BLaER1 (cell line): ENCODE results near the gene VPS54.

ENCODE experiments used
- H3K27ac ChIP-seq: shearing (Covaris generic); formaldehyde crosslinking; 2 replicates; pipeline ENCODE4 v1.8.1; 2022
- H3K27me3 ChIP-seq: shearing (Covaris generic); formaldehyde crosslinking; 2 replicates; pipeline ENCODE4 v1.8.1; 2022
- H3K36me3 ChIP-seq: shearing (Covaris generic); formaldehyde crosslinking; 2 replicates; pipeline ENCODE4 v1.8.1; 2022
- H3K4me1 ChIP-seq: shearing (Covaris generic); formaldehyde crosslinking; 2 replicates; pipeline ENCODE4 v1.8.1; 2022
- H3K4me2 ChIP-seq: shearing (Covaris generic); formaldehyde crosslinking; 2 replicates; pipeline ENCODE4 v1.8.1; 2022
- H3K4me3 ChIP-seq: shearing (Covaris generic); formaldehyde crosslinking; 2 replicates; pipeline ENCODE4 v1.8.1; 2022
- H3K9ac ChIP-seq: shearing (Covaris generic); formaldehyde crosslinking; 2 replicates; pipeline ENCODE4 v1.8.1; 2022
- H3K9me3 ChIP-seq: shearing (Covaris generic); formaldehyde crosslinking; 2 replicates; pipeline ENCODE4 v1.8.1; 2022
- H4K20me1 ChIP-seq: shearing (Covaris generic); formaldehyde crosslinking; 2 replicates; pipeline ENCODE4 v1.8.1; 2022
- Cebpa-rat ChIP-seq: shearing (Covaris generic); IDR thresholded peaks from 2 replicates; pipeline ENCODE4 v1.8.1; 2022

The VPS54 gene

DNA sequence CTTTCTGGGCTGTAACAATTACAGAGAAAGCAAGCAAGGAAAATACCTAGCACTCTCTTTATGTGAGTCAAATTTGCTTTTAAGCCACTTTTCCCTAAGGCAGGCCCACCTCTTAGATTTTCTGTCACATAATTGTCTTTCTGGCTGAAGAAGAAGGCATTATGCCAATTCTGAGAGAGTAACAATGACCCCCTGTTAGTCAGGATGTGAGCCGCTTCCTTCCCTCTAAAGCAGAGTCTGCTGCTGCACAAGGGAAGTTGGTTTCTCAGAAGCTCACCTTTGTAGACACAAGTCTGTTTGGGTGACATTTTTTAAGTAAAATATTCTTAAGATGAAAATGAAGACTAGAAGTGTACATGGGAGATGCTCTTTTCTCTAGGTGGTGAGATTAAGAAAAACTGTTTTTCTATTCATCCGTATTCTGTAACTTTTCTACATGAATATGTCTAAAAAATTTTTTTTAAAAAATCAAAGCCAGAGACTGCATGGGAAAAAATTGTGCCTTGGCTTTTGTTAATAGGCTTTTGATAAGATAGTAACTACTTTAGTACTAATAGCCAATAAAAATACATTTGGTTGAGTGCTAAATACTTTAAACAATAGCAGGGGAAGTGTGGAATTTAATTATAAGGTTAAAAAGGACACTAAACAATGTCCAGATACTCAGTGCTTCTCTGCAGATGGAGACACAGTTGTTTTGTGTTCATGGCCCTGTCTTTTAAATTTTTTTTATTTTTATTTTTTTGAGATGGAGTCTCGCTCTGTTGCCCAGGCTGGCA lies 33.4 kb upstream of the VPS54 start:
- no peaks in the 10 kb centered on the region for H4K20me1 ChIP-seq
- H3K27ac ChIP-seq = no peak overlapping the region
- H3K4me3 ChIP-seq = no peak overlapping the region
- no peaks in the 10 kb centered on the region for H3K27me3 ChIP-seq
- H3K4me1 ChIP-seq = peaks cover 13% of the 10 kb centered on the region
- no peak for TF ChIP-seq Cebpa-rat
- H3K9ac ChIP-seq = no peak overlapping the region
- no peaks in the 10 kb centered on the region for H3K36me3 ChIP-seq
- H3K9me3 ChIP-seq = no peaks in the 10 kb centered on the region
- no peak overlapping the region for H3K4me2 ChIP-seq

DNA sequence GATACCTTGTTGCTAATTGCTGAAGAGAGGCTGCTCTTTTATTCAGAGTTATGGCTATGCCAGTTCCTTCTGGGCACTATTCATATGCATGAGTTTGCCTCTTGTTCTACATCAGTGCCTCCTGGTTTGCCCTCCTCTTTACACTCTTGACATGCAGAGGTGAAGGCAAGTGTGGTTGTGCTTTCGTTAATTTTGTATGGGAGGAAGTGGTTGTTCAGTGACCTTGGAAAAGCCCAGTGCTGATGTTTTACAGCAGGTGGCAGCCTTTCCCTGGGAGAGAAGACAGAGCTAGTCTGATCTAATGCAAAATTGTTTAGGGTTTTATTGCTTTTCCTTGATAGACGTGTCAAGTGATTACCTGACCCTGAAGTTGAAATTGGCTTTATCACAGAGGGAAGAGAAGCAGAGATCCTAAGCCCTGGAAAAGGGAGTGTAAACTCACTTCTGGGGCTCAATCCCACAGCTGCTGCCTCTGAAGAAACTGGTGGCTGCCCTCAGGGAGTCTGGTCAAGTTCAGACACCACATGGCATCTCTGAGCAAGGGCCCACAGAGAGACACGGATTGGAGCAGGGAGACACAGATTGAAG lies 30.5 kb upstream of the VPS54 start:
- H3K4me2 ChIP-seq = no peak overlapping the region

GRCh38 chr2:64045938-64046337 lies 26.7 kb upstream of the VPS54 start:
- H3K36me3 ChIP-seq = no peaks in the 10 kb centered on the region
- TF ChIP-seq Cebpa-rat = no peak
- no peaks in the 10 kb centered on the region for H3K27me3 ChIP-seq
- H3K4me2 ChIP-seq = no peak overlapping the region
- no peak overlapping the region for H3K27ac ChIP-seq
- H3K4me3 ChIP-seq = no peak overlapping the region
- H3K4me1 ChIP-seq = peaks cover 7% of the 10 kb centered on the region
- no peak overlapping the region for H3K9ac ChIP-seq
- H3K9me3 ChIP-seq = no peaks in the 10 kb centered on the region
- no peaks in the 10 kb centered on the region for H4K20me1 ChIP-seq

More for the DNA sequence above, 30.5 kb upstream of the VPS54 start:
- no peak overlapping the region for H3K27ac ChIP-seq
- no peaks in the 10 kb centered on the region for H3K9me3 ChIP-seq
- no peaks in the 10 kb centered on the region for H4K20me1 ChIP-seq
- no peak overlapping the region for H3K4me3 ChIP-seq
- no peak overlapping the region for H3K9ac ChIP-seq
- TF ChIP-seq Cebpa-rat = no peak
- H3K27me3 ChIP-seq = no peaks in the 10 kb centered on the region
- H3K36me3 ChIP-seq = no peaks in the 10 kb centered on the region
- peaks cover 13% of the 10 kb centered on the region for H3K4me1 ChIP-seq

DNA sequence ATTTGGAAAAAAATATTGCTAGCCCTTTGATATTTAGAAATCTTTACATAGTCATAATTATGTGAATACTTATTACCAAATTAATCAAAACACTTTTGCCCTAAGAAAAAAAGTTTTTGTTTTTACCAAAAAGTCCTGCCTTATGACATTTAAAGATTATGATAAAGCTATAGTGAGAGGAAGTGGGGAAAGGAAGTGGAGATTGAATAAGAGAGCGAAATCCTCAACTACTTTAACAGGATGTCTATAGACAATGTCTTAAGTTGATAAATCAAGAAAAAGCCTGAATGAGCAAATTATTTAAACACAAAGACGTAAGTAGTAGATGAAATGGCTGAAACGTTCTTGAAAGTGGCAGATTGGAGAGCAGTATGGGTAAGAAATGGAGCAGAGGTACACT lies 20.9 kb upstream of the VPS54 start:
- no peak overlapping the region for H3K4me3 ChIP-seq
- H3K27me3 ChIP-seq = no peaks in the 10 kb centered on the region

GRCh38 chr2:64036034-64036705 lies 16.9 kb upstream of the VPS54 start:
- Histone ChIP-seq H3K4me1 (no peaks in the 10 kb centered on the region), H3K9ac (no peak overlapping the region), H3K4me2 (no peak overlapping the region), H3K4me3 (no peak overlapping the region), H3K27ac (no peak overlapping the region), H4K20me1 (no peaks in the 10 kb centered on the region), H3K36me3 (no peaks in the 10 kb centered on the region), H3K27me3 (no peaks in the 10 kb centered on the region), H3K9me3 (no peaks in the 10 kb centered on the region)
- TF ChIP-seq Cebpa-rat = no peak

More for the DNA sequence above, 20.9 kb upstream of the VPS54 start:
- H4K20me1 ChIP-seq = no peaks in the 10 kb centered on the region
- no peak for TF ChIP-seq Cebpa-rat
- no peaks in the 10 kb centered on the region for H3K9me3 ChIP-seq
- H3K4me1 ChIP-seq = no peaks in the 10 kb centered on the region
- H3K9ac ChIP-seq = no peak overlapping the region
- H3K36me3 ChIP-seq = no peaks in the 10 kb centered on the region
- no peak overlapping the region for H3K27ac ChIP-seq
- no peak overlapping the region for H3K4me2 ChIP-seq

GRCh38 chr2:64035072-64035942 lies 16.1 kb upstream of the VPS54 start:
- Histone ChIP-seq H3K9me3 (no peaks in the 10 kb centered on the region), H3K27me3 (no peaks in the 10 kb centered on the region), H3K4me2 (no peak overlapping the region), H3K9ac (no peak overlapping the region), H4K20me1 (no peaks in the 10 kb centered on the region), H3K27ac (no peak overlapping the region), H3K4me1 (no peaks in the 10 kb centered on the region), H3K4me3 (no peak overlapping the region), H3K36me3 (no peaks in the 10 kb centered on the region)
- no peak for TF ChIP-seq Cebpa-rat

- H3K4me2 ChIP-seq = no peak overlapping the region
- peaks cover 14% of the 10 kb centered on the region; the same call in 1 of the 2 replicates for H3K4me1 ChIP-seq
- TF ChIP-seq Cebpa-rat = no peak
- H3K9me3 ChIP-seq = no peaks in the 10 kb centered on the region
- H3K9ac ChIP-seq = no peak overlapping the region
- H3K27ac ChIP-seq = no peak overlapping the region
- no peaks in the 10 kb centered on the region for H3K36me3 ChIP-seq
- no peaks in the 10 kb centered on the region for H3K27me3 ChIP-seq
- no peaks in the 10 kb centered on the region for H4K20me1 ChIP-seq
- H3K4me3 ChIP-seq = no peak overlapping the region
These were observed 10.0 kb upstream of the VPS54 start for GRCh38 chr2:64029116-64029665.

GRCh38 chr2:64025741-64026140 lies 6.5 kb upstream of the VPS54 start:
- no peak overlapping the region for H3K9ac ChIP-seq
- no peaks in the 10 kb centered on the region for H3K9me3 ChIP-seq
- no peak overlapping the region for H3K27ac ChIP-seq
- H4K20me1 ChIP-seq = no peaks in the 10 kb centered on the region
- no peaks in the 10 kb centered on the region for H3K36me3 ChIP-seq
- peaks cover 14% of the 10 kb centered on the region; the same call in 1 of the 2 replicates for H3K4me1 ChIP-seq
- no peak for TF ChIP-seq Cebpa-rat
- H3K4me2 ChIP-seq = 0 out of 2 replicates have a peak overlapping the region, but pooled peaks have one; percentile 8
- H3K27me3 ChIP-seq = no peaks in the 10 kb centered on the region
- H3K4me3 ChIP-seq = no peak overlapping the region

GRCh38 chr2:64024259-64024949 lies 5.2 kb upstream of the VPS54 start:
- no peak overlapping the region for H3K4me3 ChIP-seq
- peaks cover 16% of the 10 kb centered on the region for H3K4me1 ChIP-seq
- TF ChIP-seq Cebpa-rat = no peak
- no peak overlapping the region for H3K9ac ChIP-seq
- H3K4me2 ChIP-seq = no peak overlapping the region
- no peaks in the 10 kb centered on the region for H4K20me1 ChIP-seq
- no peaks in the 10 kb centered on the region for H3K9me3 ChIP-seq
- H3K36me3 ChIP-seq = no peaks in the 10 kb centered on the region
- no peaks in the 10 kb centered on the region for H3K27me3 ChIP-seq
- H3K27ac ChIP-seq = no peak overlapping the region
